Measurements from ENCODE around the gene LRCH2. TPM values are rescaled to one million over a fixed set of nuclear protein-coding genes. Genes with fewer than 3 reads are reported as not detected.

The LRCH2 gene
- total RNA-seq, 2 experiments from 2014 or later, result not detected

DNA sequence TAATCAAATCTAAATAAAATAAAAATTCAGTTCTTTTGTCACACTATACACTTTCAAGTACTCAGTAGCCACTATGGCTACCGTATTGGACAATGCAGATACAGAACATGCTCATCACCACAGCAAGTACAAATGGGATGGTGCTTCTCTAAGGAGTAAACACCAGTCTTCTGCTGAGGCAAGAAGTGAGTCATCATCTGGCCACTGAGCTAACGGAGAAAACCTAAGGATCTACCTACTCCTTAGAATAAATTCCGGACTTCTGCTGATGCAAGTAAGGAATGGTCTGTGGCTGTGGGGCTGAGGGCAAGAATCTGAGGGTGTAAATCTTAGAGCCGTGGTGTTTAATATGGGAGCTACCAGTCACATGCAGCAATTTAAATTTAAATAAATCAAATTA, 56.0 kb downstream of the LRCH2 start:
- no peaks in the 10 kb centered on the region for H3K36me3 ChIP-seq (ENCODE audit: insufficient read depth, low read length)
- H4K20me1 ChIP-seq (ENCODE audit: insufficient read depth, low read length), result no peaks in the 10 kb centered on the region
- no peaks in the 10 kb centered on the region for H3K79me2 ChIP-seq (ENCODE audit: insufficient read depth, low read depth, low read length)
- no peak overlapping the region for H2AFZ ChIP-seq (ENCODE audit: low read length)
- no peak overlapping the region for H3K4me3 ChIP-seq (ENCODE audit: low read depth, low read length, poor library complexity, severe bottlenecking)
- intact Hi-C loops (cut with micrococcal nuclease; ENCODE audit: unreplicated experiment), result no loop called here
- H3K9me2 ChIP-seq (ENCODE audit: insufficient read depth, low read length), result no peaks in the 10 kb centered on the region
- CTCF ChIA-PET (ENCODE audit: unreplicated experiment), result no interaction called here
- H3K4me2 ChIP-seq (ENCODE audit: low read length), result no peak overlapping the region
- BruUV-seq (replicated peaks), result no TSS peak
- TF ChIP-seq EZH2phosphoT487 (IDR thresholded peaks at IDR 0.05; ENCODE audit: borderline replicate concordance, low read depth, low read length), result no peak
- TF ChIP-seq, protein P1, sequence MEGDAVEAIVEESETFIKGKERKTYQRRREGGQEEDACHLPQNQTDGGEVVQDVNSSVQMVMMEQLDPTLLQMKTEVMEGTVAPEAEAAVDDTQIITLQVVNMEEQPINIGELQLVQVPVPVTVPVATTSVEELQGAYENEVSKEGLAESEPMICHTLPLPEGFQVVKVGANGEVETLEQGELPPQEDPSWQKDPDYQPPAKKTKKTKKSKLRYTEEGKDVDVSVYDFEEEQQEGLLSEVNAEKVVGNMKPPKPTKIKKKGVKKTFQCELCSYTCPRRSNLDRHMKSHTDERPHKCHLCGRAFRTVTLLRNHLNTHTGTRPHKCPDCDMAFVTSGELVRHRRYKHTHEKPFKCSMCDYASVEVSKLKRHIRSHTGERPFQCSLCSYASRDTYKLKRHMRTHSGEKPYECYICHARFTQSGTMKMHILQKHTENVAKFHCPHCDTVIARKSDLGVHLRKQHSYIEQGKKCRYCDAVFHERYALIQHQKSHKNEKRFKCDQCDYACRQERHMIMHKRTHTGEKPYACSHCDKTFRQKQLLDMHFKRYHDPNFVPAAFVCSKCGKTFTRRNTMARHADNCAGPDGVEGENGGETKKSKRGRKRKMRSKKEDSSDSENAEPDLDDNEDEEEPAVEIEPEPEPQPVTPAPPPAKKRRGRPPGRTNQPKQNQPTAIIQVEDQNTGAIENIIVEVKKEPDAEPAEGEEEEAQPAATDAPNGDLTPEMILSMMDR (conservative IDR thresholded peaks at IDR 0.05; ENCODE audit: low read length), result no peak
- POLR2A ChIA-PET, result interaction anchor here (0.6 kb wide), 1 partner anchor 500 kb away, joined by 3 read pairs; no protein-coding TSS in a partner anchor
- no peaks in the 10 kb centered on the region for H3K4me1 ChIP-seq (ENCODE audit: insufficient read depth, low read length, poor library complexity, severe bottlenecking)
- no peak overlapping the region for H3K27ac ChIP-seq (ENCODE audit: low read depth, low read length, poor library complexity, severe bottlenecking)
- DNase-seq (ENCODE audit: low spot score), result no peak
- no peaks in the 10 kb centered on the region for H3K9me3 ChIP-seq (ENCODE audit: low read length)

DNA sequence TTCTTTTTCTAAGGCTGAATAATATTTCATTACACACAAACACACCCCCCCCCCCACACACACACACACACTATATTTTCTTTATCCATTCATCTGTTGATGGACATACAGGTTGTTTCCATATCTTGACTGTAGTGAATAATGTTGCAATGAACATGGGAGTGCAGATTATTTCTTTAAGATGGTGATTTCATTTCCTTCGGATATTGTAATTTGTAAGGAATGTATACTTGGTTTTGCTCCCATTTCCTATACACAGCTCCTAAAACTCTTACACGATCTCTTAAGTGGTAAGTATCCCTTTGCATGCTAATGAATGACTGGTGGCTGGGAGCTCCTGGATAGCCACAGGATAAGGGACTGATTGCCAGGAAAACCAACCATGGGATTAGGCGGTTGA, 59.3 kb downstream of the LRCH2 start:
- BruUV-seq (replicated peaks), result no TSS peak
- CTCF ChIA-PET (ENCODE audit: unreplicated experiment), result no interaction called here
- intact Hi-C loops (cut with micrococcal nuclease; ENCODE audit: unreplicated experiment), result no loop called here
- Histone ChIP-seq H3K79me2 (ENCODE audit: insufficient read depth, low read depth, low read length) (no peaks in the 10 kb centered on the region), H3K4me1 (ENCODE audit: insufficient read depth, low read length, poor library complexity, severe bottlenecking) (no peaks in the 10 kb centered on the region), H3K4me3 (ENCODE audit: low read depth, low read length, poor library complexity, severe bottlenecking) (no peak overlapping the region), H3K27ac (ENCODE audit: low read depth, low read length, poor library complexity, severe bottlenecking) (no peak overlapping the region), H3K9me3 (ENCODE audit: low read length) (no peaks in the 10 kb centered on the region), H3K9me2 (ENCODE audit: insufficient read depth, low read length) (no peaks in the 10 kb centered on the region), H3K36me3 (ENCODE audit: insufficient read depth, low read length) (no peaks in the 10 kb centered on the region), H2AFZ (ENCODE audit: low read length) (no peak overlapping the region), H3K4me2 (ENCODE audit: low read length) (no peak overlapping the region), H4K20me1 (ENCODE audit: insufficient read depth, low read length) (no peaks in the 10 kb centered on the region)
- no peak for TF ChIP-seq EZH2phosphoT487 (IDR thresholded peaks at IDR 0.05; ENCODE audit: borderline replicate concordance, low read depth, low read length)
- TF ChIP-seq, protein P1 (conservative IDR thresholded peaks at IDR 0.05; ENCODE audit: low read length), result no peak
- POLR2A ChIA-PET, result no interaction called here
- no peak for DNase-seq (ENCODE audit: low spot score)

DNA sequence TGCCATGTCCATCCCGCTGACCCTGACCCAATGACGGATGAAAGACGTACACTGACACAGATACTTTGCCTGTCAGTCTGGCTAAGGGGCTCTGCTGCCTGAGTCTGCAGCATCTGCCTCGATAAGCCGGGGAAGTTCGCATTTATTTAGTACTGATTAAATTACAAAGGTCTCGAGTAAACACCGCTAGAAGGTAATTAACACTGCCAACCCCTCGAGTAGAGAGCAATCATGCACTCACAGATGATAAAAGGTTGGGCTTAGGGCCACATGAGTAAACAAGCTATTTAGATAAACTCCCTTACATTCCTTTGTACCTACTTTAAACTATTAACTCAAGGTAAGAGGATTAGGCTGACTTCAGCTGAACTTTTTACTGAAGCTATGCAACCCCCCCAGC, 60.7 kb downstream of the LRCH2 start:
- Histone ChIP-seq H2AFZ (ENCODE audit: low read length) (no peak overlapping the region), H4K20me1 (ENCODE audit: insufficient read depth, low read length) (no peaks in the 10 kb centered on the region), H3K4me2 (ENCODE audit: low read length) (no peak overlapping the region), H3K36me3 (ENCODE audit: insufficient read depth, low read length) (no peaks in the 10 kb centered on the region), H3K9me2 (ENCODE audit: insufficient read depth, low read length) (no peaks in the 10 kb centered on the region), H3K9me3 (ENCODE audit: low read length) (no peaks in the 10 kb centered on the region), H3K4me3 (ENCODE audit: low read depth, low read length, poor library complexity, severe bottlenecking) (no peak overlapping the region), H3K27ac (ENCODE audit: low read depth, low read length, poor library complexity, severe bottlenecking) (no peak overlapping the region), H3K4me1 (ENCODE audit: insufficient read depth, low read length, poor library complexity, severe bottlenecking) (no peaks in the 10 kb centered on the region), H3K79me2 (ENCODE audit: insufficient read depth, low read depth, low read length) (no peaks in the 10 kb centered on the region)
- ChIA-PET POLR2A (no interaction called here), CTCF (ENCODE audit: unreplicated experiment) (no interaction called here)
- TF ChIP-seq EZH2phosphoT487 (IDR thresholded peaks at IDR 0.05; ENCODE audit: borderline replicate concordance, low read depth, low read length), result no peak
- TF ChIP-seq, protein P1 (conservative IDR thresholded peaks at IDR 0.05; ENCODE audit: low read length), result no peak
- DNase-seq (ENCODE audit: low spot score), result no peak
- BruUV-seq (replicated peaks), result no TSS peak
- intact Hi-C loops (cut with micrococcal nuclease; ENCODE audit: unreplicated experiment), result no loop called here

All from OCI-LY7 (cell line).